ENCODE measurements around the gene OXSR1.
"Not testable (repeated sequence)": the region's sequence is repeated elsewhere in the genome, so short reads cannot be mapped to it uniquely, and the experiment has no call there.

GRCh38 chr3:38160704-38161103 is 4.6 kb upstream of the OXSR1 start:
- not testable (repeated sequence) for TF ChIP-seq ATF2 (IDR thresholded peaks at IDR 0.05; ENCODE audit: low read length); MTA2 (IDR thresholded peaks at IDR 0.05; ENCODE audit: low read depth); EGR1 (IDR thresholded peaks at IDR 0.05; ENCODE audit: borderline replicate concordance in 1 of 2, low read depth in 2 of 2, low read length in 2 of 2); SMC3 (IDR thresholded peaks at IDR 0.05; ENCODE audit: borderline replicate concordance, low read length); CTCF (IDR thresholded peaks at IDR 0.05 in 2 of 3, conservative IDR thresholded peaks at IDR 0.05 in 1 of 3; ENCODE audit: control insufficient read depth in 2 of 3, extremely low read depth in 1 of 3, insufficient read depth in 1 of 3, low read depth in 3 of 3, low read length in 3 of 3); EZH2 (IDR thresholded peaks at IDR 0.05; ENCODE audit: borderline replicate concordance, control insufficient read depth, low read depth, low read length); POLR2AphosphoS5 (IDR thresholded peaks at IDR 0.05; ENCODE audit: low read length); RBBP5 (conservative IDR thresholded peaks at IDR 0.05); BRCA1 (IDR thresholded peaks at IDR 0.05; ENCODE audit: low read depth, low read length); ZNF274 (IDR thresholded peaks at IDR 0.05; ENCODE audit: insufficient read depth, insufficient read length); CEBPB (IDR thresholded peaks at IDR 0.05; ENCODE audit: borderline replicate concordance in 1 of 2, low read depth in 2 of 2, low read length in 2 of 2); RAD21 (IDR thresholded peaks at IDR 0.05; ENCODE audit: insufficient read depth, low read depth, low read length); JUNB (IDR thresholded peaks at IDR 0.05); ZBTB33 (IDR thresholded peaks at IDR 0.05)

All from GM12878 (cell line).